Measurements from ENCODE around the gene SEC24B. TPM values are rescaled to one million over a fixed set of nuclear protein-coding genes. Genes with fewer than 3 reads are reported as not detected.
"Not testable (repeated sequence)": the region's sequence is repeated elsewhere in the genome, so short reads cannot be mapped to it uniquely, and the experiment has no call there.

Gene SEC24B
- total RNA-seq, 1 experiment from 2014 or later: 39.3 TPM

GRCh38 chr4:109444182-109444844 is 10.7 kb downstream of the SEC24B start:
- intact Hi-C loops (cut with micrococcal nuclease; ENCODE audit: unreplicated experiment): no loop called here
- CTCF ChIA-PET: no interaction called here

GRCh38 chr4:109447278-109447677 is 13.7 kb downstream of the SEC24B start:
- intact Hi-C loops (cut with micrococcal nuclease; ENCODE audit: unreplicated experiment): no loop called here
- peaks cover 3% of the 10 kb centered on the region for H3K4me1 ChIP-seq (ENCODE audit: insufficient read depth, low read length, poor library complexity, severe bottlenecking)
- H3K27ac ChIP-seq (ENCODE audit: low read depth, low read length, poor library complexity, severe bottlenecking): no peak overlapping the region
- ChIA-PET POLR2A (ENCODE audit: low non-redundant PET) (no interaction called here), CTCF (no interaction called here)
- no peak for DNase-seq (ENCODE audit: low spot score)
- no peak overlapping the region for H3K4me3 ChIP-seq (ENCODE audit: low read depth, low read length, poor library complexity, severe bottlenecking)
- peaks cover 18% of the 10 kb centered on the region for H3K36me3 ChIP-seq (ENCODE audit: insufficient read depth, low read length, poor library complexity, severe bottlenecking)
- BruUV-seq (replicated peaks): no TSS peak
- H3K9me3 ChIP-seq (ENCODE audit: low read depth, low read length, poor library complexity, severe bottlenecking): peaks cover 8% of the 10 kb centered on the region
- no peak for TF ChIP-seq CTCF (conservative IDR thresholded peaks at IDR 0.05; ENCODE audit: low read depth, low read length)
- no peak for TF ChIP-seq EZH2 (IDR thresholded peaks at IDR 0.05; ENCODE audit: borderline replicate concordance, low read depth, low read length, poor library complexity, severe bottlenecking)
- H3K27me3 ChIP-seq (replicated peaks; ENCODE audit: insufficient read depth, low read depth, low read length, poor library complexity): no peaks in the 10 kb centered on the region

More at GRCh38 chr4:109444182-109444844, 10.7 kb downstream of the SEC24B start:
- peaks cover 14% of the 10 kb centered on the region for H3K36me3 ChIP-seq (ENCODE audit: insufficient read depth, low read length, poor library complexity, severe bottlenecking)
- no peak overlapping the region for H3K27ac ChIP-seq (ENCODE audit: low read depth, low read length, poor library complexity, severe bottlenecking)
- H3K27me3 ChIP-seq (replicated peaks; ENCODE audit: insufficient read depth, low read depth, low read length, poor library complexity): no peaks in the 10 kb centered on the region
- H3K9me3 ChIP-seq (ENCODE audit: low read depth, low read length, poor library complexity, severe bottlenecking): peaks cover 8% of the 10 kb centered on the region
- DNase-seq (ENCODE audit: low spot score): no peak
- H3K4me1 ChIP-seq (ENCODE audit: insufficient read depth, low read length, poor library complexity, severe bottlenecking): peaks cover 26% of the 10 kb centered on the region
- TF ChIP-seq EZH2 (IDR thresholded peaks at IDR 0.05; ENCODE audit: borderline replicate concordance, low read depth, low read length, poor library complexity, severe bottlenecking) (no peak), CTCF (conservative IDR thresholded peaks at IDR 0.05; ENCODE audit: low read depth, low read length) (no peak)
- no TSS peak for BruUV-seq (replicated peaks)
- no peak overlapping the region for H3K4me3 ChIP-seq (ENCODE audit: low read depth, low read length, poor library complexity, severe bottlenecking)
- POLR2A ChIA-PET (ENCODE audit: low non-redundant PET): no interaction called here

GRCh38 chr4:109451544-109452273 is 18.1 kb downstream of the SEC24B start:
- BruUV-seq (replicated peaks): no TSS peak
- Histone ChIP-seq H3K27ac (ENCODE audit: low read depth, low read length, poor library complexity, severe bottlenecking) (no peak overlapping the region), H3K27me3 (replicated peaks; ENCODE audit: insufficient read depth, low read depth, low read length, poor library complexity) (no peaks in the 10 kb centered on the region), H3K4me1 (ENCODE audit: insufficient read depth, low read length, poor library complexity, severe bottlenecking) (no peaks in the 10 kb centered on the region), H3K9me3 (ENCODE audit: low read depth, low read length, poor library complexity, severe bottlenecking) (no peaks in the 10 kb centered on the region), H3K36me3 (ENCODE audit: insufficient read depth, low read length, poor library complexity, severe bottlenecking) (peaks cover 4% of the 10 kb centered on the region), H3K4me3 (ENCODE audit: low read depth, low read length, poor library complexity, severe bottlenecking) (no peak overlapping the region)
- intact Hi-C loops (cut with micrococcal nuclease; ENCODE audit: unreplicated experiment): no loop called here
- ChIA-PET POLR2A (ENCODE audit: low non-redundant PET) (no interaction called here), CTCF (interaction anchor here (1.0 kb wide), 1 partner anchor 19 kb away, joined by 4 read pairs; no protein-coding TSS in a partner anchor)
- TF ChIP-seq EZH2 (IDR thresholded peaks at IDR 0.05; ENCODE audit: borderline replicate concordance, low read depth, low read length, poor library complexity, severe bottlenecking) (no peak), CTCF (conservative IDR thresholded peaks at IDR 0.05; ENCODE audit: low read depth, low read length) (no peak)
- DNase-seq (ENCODE audit: low spot score): no peak

- BruUV-seq (replicated peaks); CTCF ChIA-PET: not testable (repeated sequence)
Measured at GRCh38 chr4:109453110-109453509, 19.5 kb downstream of the SEC24B start.

More at GRCh38 chr4:109453110-109453509, 19.5 kb downstream of the SEC24B start:
- DNase-seq (ENCODE audit: low spot score); H3K36me3 ChIP-seq (ENCODE audit: insufficient read depth, low read length, poor library complexity, severe bottlenecking); H3K27ac ChIP-seq (ENCODE audit: low read depth, low read length, poor library complexity, severe bottlenecking); H3K9me3 ChIP-seq (ENCODE audit: low read depth, low read length, poor library complexity, severe bottlenecking); H3K27me3 ChIP-seq (replicated peaks; ENCODE audit: insufficient read depth, low read depth, low read length, poor library complexity); H3K4me3 ChIP-seq (ENCODE audit: low read depth, low read length, poor library complexity, severe bottlenecking); intact Hi-C loops (cut with micrococcal nuclease; ENCODE audit: unreplicated experiment); H3K4me1 ChIP-seq (ENCODE audit: insufficient read depth, low read length, poor library complexity, severe bottlenecking): not testable (repeated sequence)
- POLR2A ChIA-PET (ENCODE audit: low non-redundant PET): interaction anchor here (0.6 kb wide), 1 partner anchor 26 kb away, joined by 3 read pairs; no protein-coding TSS in a partner anchor
